GM23248 (cell line): Measurements from ENCODE around the gene PI4KA. TPM values are rescaled to one million over a fixed set of nuclear protein-coding genes. Genes with fewer than 3 reads are reported as not detected.

Source experiments
- DNase-seq: peaks from one replicate; pipeline ENCODE4 v3.0.0-alpha.2; 2015
- H2AFZ ChIP-seq: fragments of 200-600 bp; sonication (generic); 2 replicates; pipeline ENCODE4 v1.6.1; 2016; ENCODE audit warnings: antibody characterized with exemption
- H3F3A ChIP-seq: fragments of 200-600 bp; sonication (generic); 2 replicates; pipeline ENCODE4 v1.6.1; 2016; ENCODE audit warnings: mild to moderate bottlenecking, antibody characterized with exemption, mixed run types; ENCODE audit not compliant: insufficient read depth
- H3K27ac ChIP-seq: fragments of 200-600 bp; sonication (generic); 2 replicates; pipeline ENCODE4 v1.5.1; 2016; ENCODE audit warnings: mild to moderate bottlenecking
- H3K27me3 ChIP-seq: fragments of 200-600 bp; sonication (generic); replicated peaks from 2 replicates; pipeline ENCODE4 v1.6.1; 2016; ENCODE audit warnings: mild to moderate bottlenecking; ENCODE audit not compliant: insufficient read depth
- H3K36me3 ChIP-seq: fragments of 200-600 bp; sonication (generic); 2 replicates; pipeline ENCODE4 v1.6.1; 2016; ENCODE audit warnings: low read depth, mild to moderate bottlenecking
- H3K4me1 ChIP-seq: fragments of 200-600 bp; sonication (generic); 2 replicates; pipeline ENCODE4 v1.6.1; 2016; ENCODE audit warnings: mild to moderate bottlenecking; ENCODE audit not compliant: insufficient read depth
- H3K4me2 ChIP-seq: fragments of 200-600 bp; sonication (generic); one replicate; pipeline ENCODE4 v1.6.1; 2016; ENCODE audit warnings: mild to moderate bottlenecking; ENCODE audit not compliant: unreplicated experiment
- H3K4me3 ChIP-seq: fragments of 200-600 bp; sonication (generic); 2 replicates; pipeline ENCODE4 v1.5.1; 2016; ENCODE audit warnings: mild to moderate bottlenecking
- H3K79me2 ChIP-seq: fragments of 200-600 bp; sonication (generic); 2 replicates; pipeline ENCODE4 v1.6.1; 2016; ENCODE audit warnings: mild to moderate bottlenecking; ENCODE audit not compliant: insufficient read depth
- H3K9ac ChIP-seq: fragments of 200-600 bp; sonication (generic); 2 replicates; pipeline ENCODE4 v1.6.1; 2016; ENCODE audit warnings: mild to moderate bottlenecking
- H3K9me2 ChIP-seq: fragments of 200-600 bp; sonication (generic); 2 replicates; pipeline ENCODE4 v1.6.1; 2016; ENCODE audit warnings: mixed run types, mild to moderate bottlenecking, moderate library complexity; ENCODE audit not compliant: insufficient read depth
- H3K9me3 ChIP-seq: fragments of 200-600 bp; sonication (generic); one replicate; pipeline ENCODE4 v1.6.1; 2017; ENCODE audit warnings: low read depth
- H4K20me1 ChIP-seq: fragments of 200-600 bp; sonication (generic); 2 replicates; pipeline ENCODE4 v1.6.0; 2016; ENCODE audit not compliant: insufficient read depth
- EZH2 ChIP-seq: fragments of 200-600 bp; sonication (generic); IDR thresholded peaks from 2 replicates; pipeline ENCODE4 v1.6.1; 2018; ENCODE audit warnings: antibody characterized with exemption, mild to moderate bottlenecking; ENCODE audit not compliant: insufficient read depth, poor library complexity, severe bottlenecking
- EZH2phosphoT487 ChIP-seq: fragments of 200-600 bp; sonication (generic); IDR thresholded peaks from 2 replicates; pipeline ENCODE4 v1.6.1; 2018; ENCODE audit warnings: antibody characterized with exemption, moderate library complexity, mild to moderate bottlenecking, low read depth; ENCODE audit not compliant: insufficient read depth
- WGBS, 2 experiments: methylation state at CpG; one replicate each; pipeline ENCODE4 v1.1.6; 2015 to 2017; ENCODE audit warnings: low lambda C conversion rate in 2 of 2, low coverage in 1 of 2; ENCODE audit errors: missing lambda C conversion rate in 2 of 2; 5-methylcytosine and 5-hydroxymethylcytosine counted together
- in situ Hi-C: fragments of 300-500 bp; cut with MboI; formaldehyde crosslinking; loops from 2 replicates; pipeline ENCODE4 v1.15.0; 2020
- polyA plus RNA-seq: library from polyadenylated mRNA; unstranded; fragments of >200 nt; fragmentation: Nextera tagmentation; extraction: Ambion mirVana; gene quantifications from 2 replicates; pipeline ENCODE4 v1.2.1, GENCODE V29; 2016
- total RNA-seq: library from RNA; depleted of rRNA; stranded (reverse); fragments of >200 nt; shearing (Covaris generic); gene quantifications from 2 replicates; pipeline ENCODE4 v1.2.3, GENCODE V29; 2014

Gene PI4KA
- total and polyA plus RNA-seq, 2 experiments from 2014 or later, result 31.1 to 34.5 TPM

- Histone ChIP-seq H4K20me1 (no peaks in the 10 kb centered on the region), H3K9ac (no peak overlapping the region), H2AFZ (no peak overlapping the region), H3K27me3 (no peaks in the 10 kb centered on the region), H3K9me3 (no peaks in the 10 kb centered on the region), H3K4me1 (no peaks in the 10 kb centered on the region), H3F3A (peaks cover 7% of the 10 kb centered on the region), H3K9me2 (no peaks in the 10 kb centered on the region), H3K27ac (no peak overlapping the region), H3K4me3 (no peak overlapping the region), H3K4me2 (no peak overlapping the region), H3K79me2 (no peaks in the 10 kb centered on the region), H3K36me3 (peaks cover 22% of the 10 kb centered on the region)
- TF ChIP-seq EZH2 (no peak), EZH2phosphoT487 (no peak)
- 100% methylated on average over 3 of the region's 3 CpGs for WGBS, 2 experiments
- no peak for DNase-seq
- in situ Hi-C loops, result no loop called here
Observed at GRCh38 chr22:20745119-20745518, 113.5 kb downstream of the PI4KA start.

- H3K36me3 ChIP-seq, result peaks cover 22% of the 10 kb centered on the region
- H3K27ac ChIP-seq, result no peak overlapping the region
Observed at GRCh38 chr22:20744456-20744855, 114.2 kb downstream of the PI4KA start.

GRCh38 chr22:20742764-20743163 is 115.8 kb downstream of the PI4KA start:
- in situ Hi-C loops, result no loop called here
- Histone ChIP-seq H3K9me2 (no peaks in the 10 kb centered on the region), H4K20me1 (no peaks in the 10 kb centered on the region), H3K9ac (no peak overlapping the region), H3K27me3 (no peaks in the 10 kb centered on the region), H3K4me1 (no peaks in the 10 kb centered on the region), H3K9me3 (no peaks in the 10 kb centered on the region), H3F3A (peaks cover 8% of the 10 kb centered on the region), H2AFZ (no peak overlapping the region), H3K27ac (no peak overlapping the region), H3K36me3 (peaks cover 22% of the 10 kb centered on the region), H3K4me2 (no peak overlapping the region), H3K79me2 (no peaks in the 10 kb centered on the region), H3K4me3 (no peak overlapping the region)
- no peak for DNase-seq
- WGBS, 2 experiments, result 50% methylated on average over 2 of the region's 2 CpGs
- no peak for TF ChIP-seq EZH2
- TF ChIP-seq EZH2phosphoT487, result no peak

More at GRCh38 chr22:20744456-20744855, 114.2 kb downstream of the PI4KA start:
- TF ChIP-seq EZH2phosphoT487, result no peak
- TF ChIP-seq EZH2, result no peak
- Histone ChIP-seq H3K9me2 (no peaks in the 10 kb centered on the region), H2AFZ (no peak overlapping the region), H3K27me3 (no peaks in the 10 kb centered on the region), H4K20me1 (no peaks in the 10 kb centered on the region), H3K4me3 (no peak overlapping the region), H3K79me2 (no peaks in the 10 kb centered on the region), H3F3A (peaks cover 8% of the 10 kb centered on the region), H3K9ac (no peak overlapping the region), H3K4me2 (no peak overlapping the region), H3K9me3 (no peaks in the 10 kb centered on the region), H3K4me1 (no peaks in the 10 kb centered on the region)
- 90 to 92% methylated on average over 15 of the region's 15 CpGs for WGBS, 2 experiments
- DNase-seq, result no peak
- in situ Hi-C loops, result no loop called here

- Histone ChIP-seq H3K9me3 (no peaks in the 10 kb centered on the region), H4K20me1 (no peaks in the 10 kb centered on the region), H3F3A (peaks cover 8% of the 10 kb centered on the region), H3K79me2 (no peaks in the 10 kb centered on the region), H3K4me3 (no peak overlapping the region), H3K4me2 (no peak overlapping the region), H3K27ac (no peak overlapping the region), H3K9me2 (no peaks in the 10 kb centered on the region), H3K4me1 (no peaks in the 10 kb centered on the region), H2AFZ (no peak overlapping the region), H3K27me3 (no peaks in the 10 kb centered on the region), H3K36me3 (peaks cover 16% of the 10 kb centered on the region), H3K9ac (no peak overlapping the region)
- WGBS, 2 experiments, result 72 to 77% methylated on average over 16 of the region's 16 CpGs
- in situ Hi-C loops, result no loop called here
- TF ChIP-seq EZH2phosphoT487 (no peak), EZH2 (no peak)
- DNase-seq, result peak; percentile 50
Observed at GRCh38 chr22:20741634-20742581, 116.7 kb downstream of the PI4KA start.
